Stimulated activated CD8-positive, alpha-beta memory T cell treated with anti-CD3 and anti-CD28 coated beads, Interleukin-7, amount 100 ng/mL, for 48 hours (primary cell): ENCODE results near the gene NCR2.

Experiments
- DNase-seq, 2 donors: peaks; one replicate each; pipeline ENCODE4 v3.0.0-alpha.2; 2020; ENCODE audit warnings: low read depth in 1 of 2; ENCODE audit errors: extremely low read depth in 1 of 2

The NCR2 gene

DNA sequence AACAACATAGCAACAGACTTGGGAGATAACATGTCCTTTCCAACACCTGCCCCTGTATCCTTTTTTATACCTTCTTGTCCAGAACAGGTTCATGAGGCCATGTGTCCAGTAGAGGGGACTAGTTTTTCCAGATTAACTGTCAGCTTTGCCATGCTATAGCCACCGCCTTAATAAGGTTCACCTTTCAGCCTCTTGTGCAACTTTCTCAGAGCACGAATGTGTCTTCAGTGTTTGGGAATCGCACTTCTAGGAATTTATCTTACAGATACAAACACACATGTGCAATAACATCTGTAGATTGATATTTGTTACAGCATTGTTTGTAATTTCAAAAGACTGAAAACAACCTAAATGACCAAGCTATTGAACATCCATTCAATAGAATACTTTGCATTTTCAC, 21.4 kb downstream of the NCR2 start:
- no peak for DNase-seq

DNA sequence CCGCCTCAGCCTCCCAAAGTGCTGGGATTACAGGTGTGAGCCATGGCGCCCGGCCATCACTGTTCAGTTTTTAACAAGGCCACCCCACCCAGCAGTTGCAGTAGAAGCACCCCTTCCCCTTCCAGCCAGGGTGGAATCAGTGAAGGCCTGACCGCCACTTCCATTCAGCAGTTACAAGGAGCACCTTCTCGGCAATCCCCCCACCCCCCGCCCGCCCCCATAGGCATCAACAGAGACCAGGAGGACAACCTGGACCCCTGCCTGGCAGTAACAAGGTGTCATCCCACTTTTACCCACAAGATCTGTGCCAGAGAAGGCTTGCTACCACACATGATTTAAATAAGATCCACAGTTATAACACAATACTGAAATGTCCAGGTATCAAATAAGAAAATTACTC, 23.1 kb downstream of the NCR2 start:
- DNase-seq = no peak

DNA sequence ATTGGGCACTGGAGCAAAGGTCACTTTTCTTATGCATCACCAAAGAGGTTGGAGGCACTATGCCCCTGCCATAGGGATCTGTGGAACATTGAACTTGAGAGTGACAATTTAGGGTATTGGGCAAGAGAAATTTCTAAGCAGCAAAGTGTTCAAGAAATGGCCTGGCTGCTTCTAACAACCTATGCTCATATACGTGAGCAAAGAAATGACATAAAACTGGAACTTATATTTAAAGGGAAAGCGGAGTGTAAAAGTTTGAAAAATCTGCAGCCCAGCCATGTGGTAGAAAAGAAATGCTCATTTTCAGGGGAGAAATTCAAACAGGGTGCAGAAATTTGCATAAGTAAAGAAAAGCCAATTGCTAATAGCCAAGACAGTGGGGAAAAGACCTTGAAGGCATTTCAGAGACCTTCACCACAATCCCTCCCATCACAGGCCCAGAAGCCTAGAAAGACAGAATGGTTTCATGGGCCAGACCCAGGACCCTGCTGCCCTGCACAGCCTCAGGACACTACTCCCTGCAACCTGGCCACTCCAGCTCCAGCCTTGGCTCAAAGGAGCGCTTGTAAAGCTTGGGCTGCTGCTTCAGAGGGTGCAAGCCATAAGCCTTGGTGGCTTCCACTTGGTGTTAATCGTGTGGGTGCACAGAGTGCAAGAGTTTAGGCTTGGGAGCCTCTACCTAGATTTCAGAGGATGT, 24.4 kb downstream of the NCR2 start:
- no peak for DNase-seq

DNA sequence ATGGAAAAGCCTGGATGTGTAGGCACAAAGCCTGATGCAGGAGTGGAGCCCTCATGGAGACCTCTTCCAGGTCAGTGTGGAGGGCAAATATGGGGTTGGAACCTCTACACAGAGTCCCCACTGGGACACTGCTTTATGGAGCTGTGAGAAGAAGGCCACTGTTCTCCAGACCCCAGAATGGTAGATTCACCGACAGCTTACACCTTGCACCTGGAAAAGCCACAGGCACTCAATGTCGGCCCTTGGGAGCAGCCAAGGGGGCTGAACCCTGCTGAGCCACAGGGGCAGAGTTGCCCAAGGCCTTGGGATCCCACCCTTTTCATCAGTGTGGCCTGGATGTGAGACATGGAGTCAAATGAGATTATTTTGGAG, 24.9 kb downstream of the NCR2 start:
- DNase-seq = no peak

DNA sequence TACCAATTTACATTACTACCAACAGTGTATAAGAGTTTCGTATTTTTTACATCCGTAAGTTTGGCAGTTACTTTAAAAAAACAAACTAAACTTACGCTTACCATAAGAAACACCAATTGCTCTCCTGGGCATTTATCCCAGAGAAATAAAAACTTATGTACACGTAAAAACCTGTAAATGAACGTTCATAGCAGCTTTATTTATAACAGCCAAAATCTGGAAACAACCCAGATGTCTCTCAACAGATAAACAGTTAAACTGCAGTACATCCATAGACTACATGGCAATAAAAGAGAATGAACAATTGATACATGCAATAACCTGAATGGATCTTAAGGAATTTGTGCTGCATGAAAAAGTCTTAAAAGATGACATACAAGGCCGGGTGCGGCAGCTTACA, 30.7 kb downstream of the NCR2 start:
- DNase-seq = no peak

DNA sequence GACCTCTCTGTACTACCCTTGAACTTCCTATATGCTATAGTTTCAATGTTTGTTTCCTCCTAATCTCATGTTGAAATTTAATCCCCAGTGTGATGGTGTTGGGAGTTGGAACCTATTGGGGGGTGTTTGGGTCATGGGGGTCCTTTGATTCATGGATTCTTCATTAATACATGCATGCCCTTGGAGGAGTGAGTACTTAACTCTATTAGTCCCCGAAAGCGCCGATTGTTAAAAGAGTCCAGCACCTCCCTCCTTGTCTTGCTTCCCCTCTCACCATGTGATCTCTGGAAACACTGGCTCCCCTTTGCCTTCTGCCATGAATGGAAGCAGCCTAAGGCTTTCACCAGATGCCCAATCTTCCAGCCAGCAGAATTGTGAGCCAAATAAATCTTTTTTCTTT, 31.7 kb downstream of the NCR2 start:
- no peak for DNase-seq

DNA sequence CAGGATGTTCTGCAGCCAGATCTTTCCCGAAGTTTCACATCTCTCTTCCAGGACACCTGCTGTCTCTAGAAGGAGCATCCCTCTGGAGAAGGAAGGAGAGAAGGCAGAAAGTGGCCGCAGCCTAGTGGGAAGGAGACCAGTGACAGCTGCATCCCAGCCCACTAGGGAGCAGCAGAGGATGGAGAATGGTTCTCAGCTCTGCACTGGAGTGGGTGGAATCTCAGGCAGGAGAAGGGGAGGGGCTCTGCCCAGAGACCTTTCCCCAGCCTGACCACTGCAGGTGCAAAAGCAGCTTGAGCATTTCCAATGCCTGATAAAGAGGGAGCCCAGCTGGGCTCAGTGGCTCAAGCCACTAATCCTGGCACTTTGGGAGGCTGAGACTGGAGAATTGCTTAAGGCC, 32.3 kb downstream of the NCR2 start:
- DNase-seq = no peak

DNA sequence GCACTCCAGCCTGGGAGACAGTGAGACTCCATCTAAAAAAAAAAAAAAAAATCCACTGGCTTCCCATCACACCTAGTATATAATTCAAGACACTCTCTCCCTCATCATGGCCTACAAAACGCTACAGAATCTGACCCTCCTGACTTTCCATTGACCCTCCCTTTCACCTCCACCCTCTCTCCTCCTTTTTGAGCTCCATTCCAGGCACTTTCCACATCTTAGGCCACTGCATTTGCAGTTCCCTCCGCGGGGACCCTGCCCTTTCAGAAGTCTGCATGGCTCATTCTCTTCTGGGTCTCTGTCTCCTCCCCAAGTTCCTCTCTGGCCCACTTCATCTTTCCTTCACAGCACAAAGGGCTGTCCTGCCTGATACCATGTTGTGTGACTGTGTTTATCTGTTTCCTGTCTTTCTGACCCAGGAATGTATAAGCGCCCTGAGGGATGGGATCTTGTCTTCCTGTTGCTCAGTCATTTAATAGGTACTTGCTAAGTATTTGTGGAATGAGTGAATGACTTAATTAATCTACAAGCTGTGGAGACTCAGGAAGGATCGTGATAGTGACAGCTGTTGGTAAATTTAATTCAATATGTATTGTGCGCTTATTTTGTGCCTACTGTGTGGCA, 35.2 kb downstream of the NCR2 start:
- DNase-seq = no peak

DNA sequence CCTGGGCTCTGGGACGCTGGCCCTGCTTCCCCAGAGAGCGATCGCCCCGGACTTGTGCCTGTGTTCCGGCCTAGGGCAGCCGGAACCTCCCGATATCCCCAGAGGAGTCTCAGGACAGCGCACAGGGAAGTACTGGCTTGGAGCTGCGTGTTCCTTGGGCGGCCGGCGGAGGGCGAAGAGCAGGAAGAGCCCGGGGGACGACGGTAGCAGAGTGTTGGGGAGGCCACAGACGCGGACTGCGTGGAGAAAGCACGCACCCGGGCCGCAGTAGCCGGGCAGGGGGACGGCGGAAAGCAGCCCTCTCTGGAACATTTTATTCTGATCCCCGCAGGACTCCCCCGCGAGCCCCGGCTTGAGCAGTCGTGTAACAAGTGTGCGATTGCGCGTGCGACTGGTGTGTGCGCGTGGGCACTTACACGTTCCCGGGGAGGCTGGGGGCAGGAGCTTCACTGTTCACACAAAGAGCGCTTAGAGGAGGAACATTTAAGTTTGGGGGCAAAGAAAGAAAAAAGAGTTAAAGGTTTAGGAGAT, 36.1 kb downstream of the NCR2 start:
- DNase-seq = no peak

DNA sequence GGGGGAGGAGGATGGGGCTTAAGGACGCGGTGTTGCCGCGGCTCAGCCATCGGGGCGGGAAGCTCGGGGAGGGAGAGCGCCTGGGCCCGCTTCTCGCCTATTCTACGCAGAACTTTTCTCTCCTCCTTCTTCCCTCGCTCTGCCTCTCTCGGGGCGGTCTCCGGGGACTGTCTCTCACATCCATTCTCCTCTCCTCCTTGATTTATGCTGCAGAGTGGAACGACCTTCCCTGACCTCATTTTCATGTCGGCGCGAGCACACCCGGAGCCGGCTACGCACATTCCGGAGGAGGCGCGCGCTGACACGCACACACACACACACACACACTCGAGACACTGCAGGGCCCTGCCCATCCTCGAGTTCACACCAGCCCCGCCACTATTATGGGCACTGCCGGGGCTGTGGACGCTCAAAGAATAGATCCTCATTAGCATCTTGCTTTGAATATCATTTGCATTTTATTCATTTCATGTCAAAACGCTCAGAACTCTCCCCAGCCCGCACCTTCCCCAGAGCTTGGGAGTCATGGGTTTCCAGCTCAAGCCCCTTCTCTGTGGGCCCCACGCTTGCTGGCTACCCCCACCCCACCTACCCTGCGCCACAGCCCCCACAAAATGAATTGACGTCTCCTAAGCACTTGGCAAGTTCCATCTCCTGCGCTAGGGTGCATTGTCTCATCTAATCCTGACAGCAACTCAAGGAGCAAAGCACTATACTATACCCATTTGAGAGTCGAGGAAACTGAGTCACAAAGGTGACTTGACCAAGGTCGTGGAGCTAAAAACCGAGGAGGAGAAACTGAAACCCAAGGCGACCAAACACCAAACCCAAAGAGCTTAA, 36.8 kb downstream of the NCR2 start:
- DNase-seq = no peak

DNA sequence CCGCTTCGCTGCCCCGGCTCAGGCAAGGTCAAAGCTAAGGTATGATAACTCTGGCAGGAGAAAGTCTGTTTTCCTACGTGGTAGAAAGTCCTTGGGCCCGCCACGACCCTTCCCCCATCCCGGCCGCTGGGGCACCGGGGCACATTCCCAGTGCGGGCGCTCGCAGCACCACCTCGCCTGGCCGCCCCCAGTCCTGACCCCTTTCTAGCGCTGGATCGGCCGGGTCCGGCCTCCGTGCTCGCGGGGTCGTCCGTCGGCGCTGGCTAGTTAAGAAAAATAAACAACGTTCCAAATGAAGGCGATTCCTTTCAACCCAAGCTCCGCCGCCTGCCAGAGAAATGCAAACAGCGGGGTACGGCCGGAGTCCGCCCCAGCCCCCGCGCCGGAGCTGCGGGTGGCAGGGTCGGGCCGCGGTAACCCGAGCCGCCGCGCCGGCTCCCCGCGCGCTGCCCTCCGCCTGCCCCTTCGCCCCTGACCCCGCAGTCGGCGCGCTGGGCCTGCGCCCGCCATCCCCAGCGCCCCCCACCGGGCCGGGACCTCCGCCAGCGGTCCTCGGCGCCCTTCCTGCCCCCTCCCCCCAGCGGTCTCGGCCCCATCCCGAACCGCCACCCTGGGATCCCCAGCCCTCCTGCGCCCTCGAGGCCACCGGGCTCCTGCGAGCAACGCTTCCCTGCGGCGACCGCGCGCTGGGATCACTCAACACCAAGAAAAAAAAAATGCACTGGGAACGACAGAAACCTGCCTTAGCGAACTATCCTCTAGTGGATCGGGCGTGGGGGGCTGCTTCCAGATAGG, 37.6 kb downstream of the NCR2 start:
- no peak for DNase-seq

DNA sequence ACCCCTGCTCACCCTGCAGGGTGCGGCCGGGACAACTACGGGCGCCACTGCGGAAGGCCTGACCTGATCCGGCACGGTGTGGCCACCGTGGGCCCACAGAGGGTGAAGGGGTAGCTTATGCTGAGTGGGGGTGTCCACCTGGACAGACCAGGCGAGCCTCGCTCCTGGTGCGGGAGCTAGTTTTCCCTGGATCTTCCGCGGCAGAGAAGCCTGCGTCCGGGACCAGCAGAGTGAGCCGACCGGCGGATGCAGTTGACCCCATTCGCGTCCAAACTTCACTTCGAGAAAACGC, 38.2 kb downstream of the NCR2 start:
- no peak for DNase-seq

DNA sequence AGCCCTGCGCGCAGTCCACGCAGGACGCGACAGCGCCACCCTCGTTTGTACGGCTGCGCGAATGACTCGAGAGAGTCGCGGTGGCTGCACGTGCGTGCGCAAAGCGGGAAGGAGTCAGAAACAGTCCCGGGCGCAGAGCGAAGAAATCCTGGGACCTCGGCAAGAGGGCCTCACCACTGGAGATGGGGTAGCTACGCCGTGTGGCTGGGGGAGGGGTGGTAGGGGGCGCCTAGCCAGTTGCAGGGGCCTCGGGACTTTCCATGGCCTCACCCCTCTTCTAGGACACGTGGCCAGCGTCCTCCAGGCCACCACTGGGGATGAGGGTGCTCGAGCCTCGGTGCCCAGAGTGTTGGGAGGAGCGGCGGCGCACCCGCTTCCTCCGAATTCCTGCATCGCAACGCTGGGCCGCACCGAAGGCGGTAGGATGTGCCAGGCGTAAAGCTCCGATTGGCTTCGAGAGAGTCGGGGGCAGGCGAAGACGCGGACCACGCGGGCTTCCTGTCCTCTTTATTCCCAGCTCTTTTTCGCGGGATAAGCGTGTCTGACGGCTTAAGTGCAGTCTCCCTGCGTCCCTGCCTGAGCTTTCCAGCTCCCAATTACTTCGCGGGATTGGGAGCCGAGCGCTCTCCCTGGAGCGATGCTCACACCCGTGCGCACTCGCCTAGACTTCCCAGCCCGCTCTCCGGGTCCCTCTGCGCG, 38.7 kb downstream of the NCR2 start:
- DNase-seq = no peak

DNA sequence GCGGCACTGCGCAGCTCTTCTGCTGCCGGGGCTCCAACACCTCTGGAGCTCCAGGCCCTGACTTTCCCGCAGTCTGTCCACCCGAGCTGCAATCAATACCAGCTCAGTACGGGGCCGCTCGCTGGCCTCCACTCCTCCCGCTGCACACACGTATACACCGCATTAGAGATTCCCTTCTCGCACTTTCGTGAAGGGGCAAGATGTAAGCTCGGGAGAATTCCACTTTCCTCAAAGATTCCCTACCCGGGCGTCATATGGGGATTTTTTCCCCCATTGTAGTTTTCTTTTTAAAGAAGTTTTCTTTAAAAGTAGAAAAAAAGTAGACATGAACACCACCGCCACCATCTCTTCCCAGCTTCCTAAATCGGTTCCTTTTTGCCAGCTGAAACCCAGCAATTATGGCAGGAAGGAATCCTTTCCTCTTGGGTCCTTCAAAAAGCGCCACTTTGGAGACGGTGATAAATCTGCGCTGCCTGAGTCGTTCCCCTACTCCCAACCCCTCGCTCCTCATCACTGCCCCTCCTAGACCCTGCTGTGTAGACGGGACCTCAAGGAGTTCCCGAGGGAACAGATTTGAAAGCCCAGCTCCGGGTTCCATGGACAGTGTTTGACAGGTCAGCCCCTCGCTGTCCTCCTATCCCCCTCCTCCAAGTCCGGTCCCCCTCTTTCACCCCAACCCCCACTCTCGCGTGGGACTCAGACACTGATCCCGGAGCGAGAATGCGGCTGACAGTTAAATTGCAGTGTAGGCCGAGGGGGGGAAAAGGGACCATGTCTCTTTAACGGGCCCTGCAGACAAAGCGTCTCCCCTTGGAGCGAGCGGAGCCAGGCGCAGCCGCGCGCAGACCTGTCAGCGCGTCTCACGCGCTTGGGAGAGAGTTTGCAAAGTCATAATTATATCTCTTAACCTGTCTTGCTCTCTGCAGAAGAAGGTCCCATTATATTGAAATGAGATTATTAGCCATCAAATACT, 39.5 kb downstream of the NCR2 start:
- DNase-seq = no peak

DNA sequence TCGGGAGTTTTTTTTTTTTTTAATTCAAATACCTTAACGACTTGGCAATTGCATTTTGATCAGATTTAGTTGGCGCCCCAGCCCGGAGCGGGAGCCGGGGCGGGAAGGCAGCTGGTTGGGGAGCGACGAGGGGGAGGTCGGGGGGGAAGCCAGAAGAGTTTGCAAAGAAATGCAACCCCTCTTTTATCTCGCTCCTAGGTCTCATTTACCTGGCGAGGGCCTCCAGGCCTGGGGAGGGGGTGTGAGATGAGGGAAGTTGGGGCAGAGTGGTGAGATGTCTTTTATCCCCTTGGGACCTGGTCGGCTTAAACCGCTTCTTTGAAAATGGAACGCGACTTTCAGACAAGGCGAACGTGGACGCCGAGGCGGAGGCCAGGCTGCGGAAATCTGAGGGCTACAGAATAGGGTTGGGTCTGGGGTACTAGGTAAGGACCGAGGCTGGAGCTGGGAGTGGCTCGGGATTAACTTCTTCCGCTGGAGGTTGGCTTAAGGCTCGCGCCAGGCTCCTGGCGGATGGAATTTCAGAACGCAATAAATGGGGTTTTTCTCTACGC, 40.3 kb downstream of the NCR2 start:
- DNase-seq = no peak

DNA sequence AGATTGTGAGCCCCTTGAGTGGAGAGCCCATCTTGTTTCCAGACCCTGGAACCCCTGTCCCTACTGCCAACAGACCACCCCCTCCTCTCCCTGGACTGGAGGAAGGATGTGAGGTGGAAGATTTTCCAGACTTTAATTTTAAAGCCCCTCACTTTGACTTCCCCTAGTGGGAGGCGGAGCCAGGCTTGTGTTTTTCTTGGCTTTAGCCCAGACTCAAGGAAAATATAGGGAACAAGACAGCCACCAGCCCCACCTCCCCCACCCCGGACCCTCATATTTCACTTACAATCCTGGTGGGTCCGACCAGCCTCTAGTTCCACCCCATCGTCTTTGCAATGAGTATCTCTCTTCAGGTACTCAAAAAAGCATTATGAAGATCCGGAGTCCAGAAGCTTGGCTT, 40.8 kb downstream of the NCR2 start:
- DNase-seq = no peak

DNA sequence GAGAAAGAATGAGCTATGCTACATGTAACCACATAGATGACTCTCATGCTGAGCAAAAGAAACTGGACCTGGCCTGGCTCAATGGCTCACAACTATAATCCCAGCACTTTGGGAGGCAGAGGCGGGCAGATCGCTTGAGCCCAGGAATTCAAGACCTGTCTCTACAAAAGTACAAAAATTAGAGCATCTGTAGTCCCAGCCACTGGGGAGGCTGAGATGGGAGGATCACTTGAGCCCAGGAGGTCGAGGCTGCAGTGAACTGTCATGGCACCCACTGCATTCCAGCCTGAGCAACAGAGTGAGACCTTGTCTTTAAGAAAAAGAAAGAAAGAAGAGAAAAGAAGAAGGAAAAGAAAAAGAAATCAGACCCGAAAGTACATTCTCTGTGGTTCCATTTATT, 41.7 kb downstream of the NCR2 start:
- no peak for DNase-seq

DNA sequence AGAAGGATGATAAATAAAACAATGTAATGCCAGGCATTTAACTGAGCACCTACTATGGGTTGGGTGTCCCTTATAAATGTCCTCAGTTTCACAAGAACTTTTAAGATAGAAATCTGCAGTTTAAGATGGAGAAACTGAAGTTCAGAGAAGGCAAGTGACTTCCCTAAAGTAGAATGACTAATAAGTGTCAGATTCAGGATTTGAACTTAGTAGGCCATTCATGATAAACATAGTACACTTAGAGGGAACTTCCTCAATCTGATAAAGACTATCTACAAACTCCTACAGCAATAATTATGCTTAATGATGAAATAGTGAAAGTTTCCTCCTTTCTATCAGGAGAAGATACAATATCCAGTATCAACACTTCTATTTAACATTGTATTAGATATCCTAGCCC, 43.9 kb downstream of the NCR2 start:
- DNase-seq = no peak

DNA sequence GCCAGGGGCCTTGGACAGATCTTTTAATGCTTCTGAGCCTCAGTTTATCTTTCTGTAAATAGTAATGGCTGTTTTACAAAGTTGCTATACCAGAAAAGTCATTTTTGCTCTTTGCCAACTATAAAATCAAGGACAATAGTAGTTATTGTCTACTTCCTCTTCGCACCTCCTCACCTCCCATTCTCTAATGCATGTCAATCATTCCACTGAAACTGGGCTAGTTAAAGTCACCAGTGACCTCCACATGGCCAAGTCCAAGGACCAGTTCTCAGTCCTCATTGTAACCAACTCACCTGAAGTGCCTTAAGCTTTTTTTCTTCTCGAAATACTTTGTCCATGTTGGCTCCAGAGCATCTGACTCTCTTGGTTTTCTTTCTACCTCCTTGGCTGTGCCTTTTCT, 51.2 kb downstream of the NCR2 start:
- no peak for DNase-seq
